GM12875 (cell line): ENCODE measurements around the gene S100A7A.
"Not testable (repeated sequence)": the region's sequence is repeated elsewhere in the genome, so short reads cannot be mapped to it uniquely, and the experiment has no call there.

Experiments
- H3K4me3 ChIP-seq: one replicate; pipeline ENCODE4 v1.5.1; 2011; ENCODE audit warnings: low read depth, low read length, control low read depth
- CTCF ChIP-seq: IDR thresholded peaks from 2 replicates; pipeline ENCODE4 v1.5.1; 2011; ENCODE audit warnings: low read depth, mild to moderate bottlenecking, control low read depth, inconsistent platforms, low read length, moderate library complexity, borderline replicate concordance; ENCODE audit not compliant: insufficient read depth

Gene S100A7A

GRCh38 chr1:153447498-153448170 is 31.3 kb downstream of the S100A7A start:
- no peak for TF ChIP-seq CTCF
- H3K4me3 ChIP-seq: no peak overlapping the region

GRCh38 chr1:153448851-153449250 is 32.5 kb downstream of the S100A7A start:
- not testable (repeated sequence) for H3K4me3 ChIP-seq

- H3K4me3 ChIP-seq: no peak overlapping the region
- no peak for TF ChIP-seq CTCF
These were observed 40.1 kb downstream of the S100A7A start for GRCh38 chr1:153456396-153456795.

- H3K4me3 ChIP-seq: no peak overlapping the region
- TF ChIP-seq CTCF: no peak
These were observed 43.3 kb downstream of the S100A7A start for GRCh38 chr1:153459655-153460054.

GRCh38 chr1:153460551-153460950 is 44.2 kb downstream of the S100A7A start, which contains the start of gene S100A7:
Gene S100A7 (minus strand): TSS chr1:153460651. CDS start chr1:153459013, 1,638 bp downstream.
- H3K4me3 ChIP-seq: no peak within 1 kb of the TSS
- no peak for TF ChIP-seq CTCF

GRCh38 chr1:153462741-153463140 is 46.4 kb downstream of the S100A7A start:
- H3K4me3 ChIP-seq: not testable (repeated sequence)

GRCh38 chr1:153465811-153466636 is 49.7 kb downstream of the S100A7A start:
- peak; percentile 84 for TF ChIP-seq CTCF
- H3K4me3 ChIP-seq: no peak overlapping the region

GRCh38 chr1:153466908-153467307 is 50.6 kb downstream of the S100A7A start:
- no peak overlapping the region for H3K4me3 ChIP-seq
- TF ChIP-seq CTCF: no peak
